Peyer's patch (tissue), 4 donors: ENCODE results near the gene LRBA.

Source experiments
- CTCF ChIP-seq, 6 experiments: fragments of 450-650 bp in 4 of 6; fragments of 200-600 bp in 2 of 6; sonication (generic) in 1 of 6; IDR thresholded peaks; one replicate each; pipeline ENCODE4 v1.5.1; 2017 to 2019; ENCODE audit warnings: antibody characterized with exemption in 6 of 6, mild to moderate bottlenecking in 3 of 6, moderate library complexity in 1 of 6
- POLR2A ChIP-seq, 2 donors: fragments of 450-650 bp; IDR thresholded peaks; one replicate each; pipeline ENCODE4 v1.5.1; 2017; ENCODE audit warnings: antibody characterized with exemption in 2 of 2, mild to moderate bottlenecking in 2 of 2, moderate library complexity in 2 of 2

- TF ChIP-seq CTCF (IDR thresholded peaks at IDR 0.05): no peak
- no peak for TF ChIP-seq POLR2A (IDR thresholded peaks at IDR 0.05)
Observed at GRCh38 chr4:150217192-150217591, 797.9 kb downstream of the LRBA start.
